HL-60 (cell line): ENCODE measurements around the gene TMEM217.
"Not testable (repeated sequence)": the region's sequence is repeated elsewhere in the genome, so short reads cannot be mapped to it uniquely, and the experiment has no call there.

ENCODE experiments used
- POLR2AphosphoS5 ChIP-seq: IDR thresholded peaks from 2 replicates; pipeline ENCODE4 v1.6.1; 2012; ENCODE audit warnings: low read depth
- TF ChIP-seq, protein P1 (sequence below): IDR thresholded peaks from one replicate; pipeline ENCODE4 v1.5.1; 2011; ENCODE audit warnings: low read length, control low read depth, inconsistent platforms; ENCODE audit not compliant: insufficient read depth
- TF ChIP-seq, protein P2 (sequence below): IDR thresholded peaks from 2 replicates; pipeline ENCODE4 v1.6.1; 2012; ENCODE audit warnings: low read depth; ENCODE audit not compliant: insufficient replicate concordance

DNA sequence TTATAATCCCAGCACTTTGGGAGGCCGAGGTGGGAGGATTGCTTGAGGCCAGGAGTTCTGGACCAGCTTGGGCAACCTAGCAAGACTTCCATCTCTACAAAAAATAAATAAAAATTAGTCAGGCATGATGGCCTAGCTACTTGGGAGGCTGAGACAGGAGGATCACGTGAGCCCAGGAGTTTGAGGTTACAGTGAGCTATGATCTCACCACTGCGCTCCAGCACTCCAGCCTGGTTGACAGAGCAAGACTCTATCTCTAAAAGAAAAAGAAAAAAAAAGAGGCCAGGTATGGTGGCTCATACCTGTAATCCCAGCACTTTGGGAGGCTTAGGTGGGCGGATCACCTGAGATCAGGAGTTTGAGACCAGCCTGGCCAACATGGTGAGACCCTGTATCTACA lies 77.3 kb downstream of the TMEM217 start:
- TF ChIP-seq, protein P1, sequence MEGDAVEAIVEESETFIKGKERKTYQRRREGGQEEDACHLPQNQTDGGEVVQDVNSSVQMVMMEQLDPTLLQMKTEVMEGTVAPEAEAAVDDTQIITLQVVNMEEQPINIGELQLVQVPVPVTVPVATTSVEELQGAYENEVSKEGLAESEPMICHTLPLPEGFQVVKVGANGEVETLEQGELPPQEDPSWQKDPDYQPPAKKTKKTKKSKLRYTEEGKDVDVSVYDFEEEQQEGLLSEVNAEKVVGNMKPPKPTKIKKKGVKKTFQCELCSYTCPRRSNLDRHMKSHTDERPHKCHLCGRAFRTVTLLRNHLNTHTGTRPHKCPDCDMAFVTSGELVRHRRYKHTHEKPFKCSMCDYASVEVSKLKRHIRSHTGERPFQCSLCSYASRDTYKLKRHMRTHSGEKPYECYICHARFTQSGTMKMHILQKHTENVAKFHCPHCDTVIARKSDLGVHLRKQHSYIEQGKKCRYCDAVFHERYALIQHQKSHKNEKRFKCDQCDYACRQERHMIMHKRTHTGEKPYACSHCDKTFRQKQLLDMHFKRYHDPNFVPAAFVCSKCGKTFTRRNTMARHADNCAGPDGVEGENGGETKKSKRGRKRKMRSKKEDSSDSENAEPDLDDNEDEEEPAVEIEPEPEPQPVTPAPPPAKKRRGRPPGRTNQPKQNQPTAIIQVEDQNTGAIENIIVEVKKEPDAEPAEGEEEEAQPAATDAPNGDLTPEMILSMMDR, result not testable (repeated sequence)
- TF ChIP-seq, protein P2, sequence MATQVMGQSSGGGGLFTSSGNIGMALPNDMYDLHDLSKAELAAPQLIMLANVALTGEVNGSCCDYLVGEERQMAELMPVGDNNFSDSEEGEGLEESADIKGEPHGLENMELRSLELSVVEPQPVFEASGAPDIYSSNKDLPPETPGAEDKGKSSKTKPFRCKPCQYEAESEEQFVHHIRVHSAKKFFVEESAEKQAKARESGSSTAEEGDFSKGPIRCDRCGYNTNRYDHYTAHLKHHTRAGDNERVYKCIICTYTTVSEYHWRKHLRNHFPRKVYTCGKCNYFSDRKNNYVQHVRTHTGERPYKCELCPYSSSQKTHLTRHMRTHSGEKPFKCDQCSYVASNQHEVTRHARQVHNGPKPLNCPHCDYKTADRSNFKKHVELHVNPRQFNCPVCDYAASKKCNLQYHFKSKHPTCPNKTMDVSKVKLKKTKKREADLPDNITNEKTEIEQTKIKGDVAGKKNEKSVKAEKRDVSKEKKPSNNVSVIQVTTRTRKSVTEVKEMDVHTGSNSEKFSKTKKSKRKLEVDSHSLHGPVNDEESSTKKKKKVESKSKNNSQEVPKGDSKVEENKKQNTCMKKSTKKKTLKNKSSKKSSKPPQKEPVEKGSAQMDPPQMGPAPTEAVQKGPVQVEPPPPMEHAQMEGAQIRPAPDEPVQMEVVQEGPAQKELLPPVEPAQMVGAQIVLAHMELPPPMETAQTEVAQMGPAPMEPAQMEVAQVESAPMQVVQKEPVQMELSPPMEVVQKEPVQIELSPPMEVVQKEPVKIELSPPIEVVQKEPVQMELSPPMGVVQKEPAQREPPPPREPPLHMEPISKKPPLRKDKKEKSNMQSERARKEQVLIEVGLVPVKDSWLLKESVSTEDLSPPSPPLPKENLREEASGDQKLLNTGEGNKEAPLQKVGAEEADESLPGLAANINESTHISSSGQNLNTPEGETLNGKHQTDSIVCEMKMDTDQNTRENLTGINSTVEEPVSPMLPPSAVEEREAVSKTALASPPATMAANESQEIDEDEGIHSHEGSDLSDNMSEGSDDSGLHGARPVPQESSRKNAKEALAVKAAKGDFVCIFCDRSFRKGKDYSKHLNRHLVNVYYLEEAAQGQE, result not testable (repeated sequence)
- not testable (repeated sequence) for TF ChIP-seq POLR2AphosphoS5
